ENCODE data around the gene ZNF277. TPM values are rescaled to one million over a fixed set of nuclear protein-coding genes. Genes with fewer than 3 reads are reported as not detected.

Gene ZNF277
- total RNA-seq, 4 donors from 2014 or later: 19.2 to 45.6 (median 32.8) TPM

DNA sequence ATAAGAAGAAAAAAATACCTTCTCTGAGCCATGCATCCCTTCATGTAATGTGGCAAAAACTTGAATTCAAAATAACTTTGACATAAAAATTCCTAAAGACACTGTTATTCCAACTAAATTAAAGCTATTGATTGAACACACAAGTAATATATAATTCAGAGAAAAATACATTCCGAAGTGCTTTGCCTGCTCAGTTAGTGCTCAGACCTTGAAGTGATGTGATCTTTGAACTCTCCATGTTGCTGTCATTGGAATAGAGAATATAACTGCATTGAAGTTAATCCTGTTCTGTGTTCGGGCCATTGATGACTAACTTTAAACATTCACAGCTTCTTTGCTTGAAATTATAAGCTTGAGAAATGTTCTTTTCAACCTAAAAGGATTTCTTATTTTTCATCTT lies 129.8 kb downstream of the ZNF277 start:
- no peak for TF ChIP-seq CTCF (IDR thresholded peaks at IDR 0.05)
- no peak for TF ChIP-seq POLR2A (IDR thresholded peaks at IDR 0.05)
- 96 to 97% methylated on average over 2 of the region's 2 CpGs for WGBS, 2 donors
- H3K4me3 ChIP-seq (ENCODE audit: low read depth, poor library complexity, severe bottlenecking): no peak overlapping the region
- intact Hi-C loops (cut with DNase I; ENCODE audit: low total_unique reads): no loop called here
- no peak for DNase-seq (ENCODE audit: low spot score in 2 of 2)

DNA sequence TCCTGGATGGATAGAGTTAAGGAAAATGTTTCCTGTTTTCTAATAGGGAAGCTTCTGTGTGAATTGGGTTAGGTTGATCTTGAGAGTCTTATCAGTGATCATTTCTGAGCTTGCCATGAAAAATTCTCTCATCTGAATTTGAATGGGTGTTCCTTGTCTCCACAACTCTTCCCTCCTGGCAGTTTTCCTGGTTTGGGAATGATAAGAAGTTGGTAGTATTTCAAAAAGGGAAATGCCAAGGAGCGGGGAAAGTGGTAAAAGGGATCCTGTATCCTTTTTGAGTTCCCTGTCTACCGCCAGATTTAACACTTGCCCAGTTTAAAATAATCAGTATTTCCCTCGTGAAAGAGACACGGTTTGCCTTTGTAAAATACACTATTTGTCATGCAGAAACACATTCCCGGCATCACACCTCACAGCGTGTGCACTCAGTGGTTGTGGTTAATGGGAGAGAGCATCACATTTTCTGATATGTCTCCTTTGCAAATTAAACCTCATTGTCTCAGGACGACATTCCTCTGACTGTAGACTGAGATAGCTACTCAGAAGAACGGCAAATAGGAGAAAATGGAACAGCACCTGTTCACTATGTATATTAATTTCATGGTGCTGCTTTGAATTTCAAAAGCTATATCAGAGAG lies 130.6 kb downstream of the ZNF277 start:
- no peak overlapping the region for H3K4me3 ChIP-seq (ENCODE audit: low read depth, poor library complexity, severe bottlenecking)
- DNase-seq (ENCODE audit: low spot score in 2 of 2): no peak
- TF ChIP-seq CTCF (IDR thresholded peaks at IDR 0.05) (no peak), POLR2A (IDR thresholded peaks at IDR 0.05) (no peak)
- intact Hi-C loops (cut with DNase I; ENCODE audit: low total_unique reads): no loop called here
- 75 to 77% methylated on average over 8 of the region's 8 CpGs for WGBS, 2 donors

DNA sequence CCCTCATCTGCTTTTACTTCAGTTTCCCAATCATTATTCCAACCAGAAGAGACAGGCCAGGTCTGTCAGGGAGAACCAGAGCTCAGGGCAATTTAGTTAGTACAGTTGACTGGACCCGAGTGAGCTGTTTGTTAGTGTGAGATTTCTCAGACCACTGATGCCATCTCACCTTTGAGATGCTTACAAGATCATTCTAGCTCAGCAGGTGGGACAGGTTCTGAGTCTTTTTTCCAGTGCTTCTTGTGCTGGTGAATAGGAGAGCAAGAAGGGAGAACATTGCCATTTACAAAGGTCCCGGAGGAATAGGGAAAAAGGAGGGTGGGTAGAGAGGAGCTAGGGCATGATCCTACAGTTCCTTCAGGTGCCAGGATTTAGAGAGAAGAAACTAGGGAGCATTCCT lies 131.4 kb downstream of the ZNF277 start:
- 94 to 96% methylated on average over 2 of the region's 2 CpGs for whole genome bisulfite sequencing, 2 donors
- no peak for TF ChIP-seq POLR2A (IDR thresholded peaks at IDR 0.05)
- no peak for TF ChIP-seq CTCF (IDR thresholded peaks at IDR 0.05)
- DNase-seq (ENCODE audit: low spot score in 2 of 2): no peak
- no peak overlapping the region for H3K4me3 ChIP-seq (ENCODE audit: low read depth, poor library complexity, severe bottlenecking)
- intact Hi-C loops (cut with DNase I; ENCODE audit: low total_unique reads): no loop called here

DNA sequence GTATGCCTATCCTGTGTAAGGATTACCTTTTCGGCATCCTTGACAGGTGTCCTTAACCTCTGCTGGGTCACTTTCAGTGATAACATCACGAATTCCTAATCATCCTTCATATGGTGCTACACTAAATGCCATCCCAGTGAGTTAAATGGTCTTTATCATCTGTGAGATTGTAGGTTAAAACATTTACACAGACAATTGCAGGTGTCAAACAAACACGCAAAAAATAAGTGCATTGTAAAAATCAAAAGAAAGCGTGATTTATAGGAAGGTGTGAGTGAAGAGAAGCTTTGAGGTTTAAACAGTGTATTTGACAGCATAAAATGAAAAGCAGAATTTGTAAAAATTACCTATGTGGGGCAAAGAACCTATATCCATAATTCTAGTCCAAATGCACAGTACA lies 132.3 kb downstream of the ZNF277 start:
- no peak overlapping the region for H3K4me3 ChIP-seq (ENCODE audit: low read depth, poor library complexity, severe bottlenecking)
- no peak for DNase-seq (ENCODE audit: low spot score in 2 of 2)
- intact Hi-C loops (cut with DNase I; ENCODE audit: low total_unique reads): no loop called here
- TF ChIP-seq CTCF (IDR thresholded peaks at IDR 0.05) (no peak), POLR2A (IDR thresholded peaks at IDR 0.05) (no peak)
- WGBS, 2 donors: 95 to 98% methylated on average over 4 of the region's 4 CpGs

DNA sequence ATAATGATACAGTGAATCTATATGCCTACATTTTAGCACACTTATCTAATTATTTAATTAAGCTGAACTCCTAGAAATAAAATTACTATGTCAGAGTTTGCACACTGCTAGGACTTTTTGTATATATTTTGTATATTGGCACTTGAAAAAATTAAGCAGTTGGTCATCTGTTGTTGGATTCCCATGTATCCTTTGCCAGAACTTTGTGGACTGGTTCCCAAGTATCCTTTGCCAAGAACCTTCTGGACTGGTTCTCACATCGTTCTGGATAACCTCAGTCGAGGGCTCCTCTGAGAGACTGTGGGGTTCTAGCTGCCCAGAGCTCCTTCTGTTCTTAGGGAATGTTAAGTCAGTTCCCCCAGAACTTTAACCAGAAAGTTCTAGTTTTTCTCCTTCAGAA lies 135.0 kb downstream of the ZNF277 start:
- 69 to 77% methylated on average over 2 of the region's 2 CpGs for WGBS, 2 donors
- TF ChIP-seq CTCF (IDR thresholded peaks at IDR 0.05) (no peak), POLR2A (IDR thresholded peaks at IDR 0.05) (no peak)
- no peak overlapping the region for H3K4me3 ChIP-seq (ENCODE audit: low read depth, poor library complexity, severe bottlenecking)
- intact Hi-C loops (cut with DNase I; ENCODE audit: low total_unique reads): no loop called here
- no peak for DNase-seq (ENCODE audit: low spot score in 2 of 2)
